H9 (cell line): ENCODE data around the gene SESTD1. TPM values are rescaled to one million over a fixed set of nuclear protein-coding genes. Genes with fewer than 3 reads are reported as not detected.
A peak's percentile ranks its signal among the peaks of the same experiment; 100 is the strongest.

ENCODE experiments used
- DNase-seq: peaks from one replicate; pipeline ENCODE4 v3.0.0-alpha.2; 2017
- H2AFZ ChIP-seq: one replicate; pipeline ENCODE4 v1.6.1; 2013; ENCODE audit warnings: mild to moderate bottlenecking, low read length, control low read depth, moderate library complexity
- H2AK5ac ChIP-seq: 2 replicates; pipeline ENCODE4 v1.6.1; 2013; ENCODE audit warnings: low read length, control low read depth, mixed read lengths; ENCODE audit not compliant: insufficient read length
- H2BK120ac ChIP-seq: one replicate; pipeline ENCODE4 v1.6.1; 2013; ENCODE audit warnings: low read depth, mild to moderate bottlenecking, low read length, control low read depth, inconsistent platforms; ENCODE audit not compliant: poor library complexity, severe bottlenecking
- H2BK12ac ChIP-seq: 2 replicates; pipeline ENCODE4 v1.6.1; 2013; ENCODE audit warnings: low read length, control low read depth, mixed read lengths, low read depth; ENCODE audit not compliant: insufficient read length
- H2BK15ac ChIP-seq: 2 replicates; pipeline ENCODE4 v1.6.1; 2013; ENCODE audit warnings: low read depth, low read length, control low read depth
- H2BK20ac ChIP-seq: one replicate; pipeline ENCODE4 v1.6.1; 2013; ENCODE audit warnings: low read depth, mild to moderate bottlenecking, low read length, control low read depth, inconsistent platforms; ENCODE audit not compliant: poor library complexity, severe bottlenecking
- H2BK5ac ChIP-seq: 2 replicates; pipeline ENCODE4 v1.6.1; 2013; ENCODE audit warnings: low read length, control low read depth, mixed read lengths; ENCODE audit not compliant: insufficient read length
- H3K14ac ChIP-seq: 2 replicates; pipeline ENCODE4 v1.6.1; 2013; ENCODE audit warnings: low read length, control low read depth; ENCODE audit not compliant: insufficient read depth
- H3K18ac ChIP-seq: 2 replicates; pipeline ENCODE4 v1.6.1; 2013; ENCODE audit warnings: low read depth, mild to moderate bottlenecking, mixed read lengths, low read length, control low read depth; ENCODE audit not compliant: insufficient read length
- H3K23ac ChIP-seq: 2 replicates; pipeline ENCODE4 v1.6.1; 2013; ENCODE audit warnings: low read length, control low read depth, mixed read lengths, low read depth; ENCODE audit not compliant: insufficient read length
- H3K23me2 ChIP-seq: 2 replicates; pipeline ENCODE4 v1.6.1; 2013; ENCODE audit warnings: low read depth, mild to moderate bottlenecking, mixed read lengths, low read length, control low read depth; ENCODE audit not compliant: insufficient read length, poor library complexity, severe bottlenecking
- H3K27ac ChIP-seq: 2 replicates; pipeline ENCODE4 v1.5.1; 2013; ENCODE audit warnings: low read length, control low read depth, mixed read lengths, low read depth; ENCODE audit not compliant: insufficient read length
- H3K27me3 ChIP-seq: 2 replicates; pipeline ENCODE4 v1.6.1; 2013; ENCODE audit warnings: low read length, control low read depth, inconsistent platforms; ENCODE audit not compliant: insufficient read depth
- H3K4ac ChIP-seq: 2 replicates; pipeline ENCODE4 v1.6.1; 2013; ENCODE audit warnings: low read depth, mild to moderate bottlenecking, control low read depth, inconsistent platforms, low read length, moderate library complexity
- H3K4me1 ChIP-seq: 2 replicates; pipeline ENCODE4 v1.6.1; 2013; ENCODE audit warnings: low read length, control low read depth, inconsistent platforms; ENCODE audit not compliant: insufficient read depth
- H3K4me2 ChIP-seq: 2 replicates; pipeline ENCODE4 v1.6.1; 2013; ENCODE audit warnings: low read length, control low read depth, mixed read lengths; ENCODE audit not compliant: insufficient read length, insufficient read depth
- H3K56ac ChIP-seq: 2 replicates; pipeline ENCODE4 v1.6.1; 2013; ENCODE audit warnings: low read depth, mild to moderate bottlenecking, mixed read lengths, low read length, control low read depth; ENCODE audit not compliant: insufficient read length
- H3K79me1 ChIP-seq: 2 replicates; pipeline ENCODE4 v1.6.1; 2013; ENCODE audit warnings: low read depth, mild to moderate bottlenecking, moderate library complexity, low read length, control low read depth, inconsistent platforms; ENCODE audit not compliant: insufficient read depth, poor library complexity, severe bottlenecking
- H3K79me2 ChIP-seq: 2 replicates; pipeline ENCODE4 v1.6.1; 2013; ENCODE audit warnings: low read length, control low read depth, inconsistent platforms; ENCODE audit not compliant: insufficient read depth
- H3K9ac ChIP-seq: 2 replicates; pipeline ENCODE4 v1.6.1; 2013; ENCODE audit warnings: low read length, control low read depth, mixed read lengths; ENCODE audit not compliant: insufficient read length; ENCODE audit errors: extremely low read depth
- H3K9me3 ChIP-seq: one replicate; pipeline ENCODE4 v1.6.1; 2013; ENCODE audit warnings: low read depth, low read length, inconsistent platforms; ENCODE audit not compliant: control insufficient read depth
- H3T11ph ChIP-seq: one replicate; pipeline ENCODE4 v1.6.1; 2013; ENCODE audit warnings: mild to moderate bottlenecking, low read length, control low read depth, inconsistent platforms
- H4K20me1 ChIP-seq: one replicate; pipeline ENCODE4 v1.6.1; 2013; ENCODE audit not compliant: control insufficient read depth, insufficient read length, insufficient read depth
- H4K5ac ChIP-seq: 2 replicates; pipeline ENCODE4 v1.6.1; 2013; ENCODE audit warnings: low read depth, mild to moderate bottlenecking, mixed read lengths, low read length, control low read depth; ENCODE audit not compliant: insufficient read length
- H4K8ac ChIP-seq: replicated peaks from 2 replicates; pipeline ENCODE4 v1.6.1; 2013; ENCODE audit warnings: low read length, control low read depth, mixed read lengths, low read depth; ENCODE audit not compliant: insufficient read length
- H4K91ac ChIP-seq: 2 replicates; pipeline ENCODE4 v1.6.1; 2013; ENCODE audit warnings: low read depth, mild to moderate bottlenecking, moderate library complexity, mixed read lengths, low read length, control low read depth; ENCODE audit not compliant: insufficient read length
- H3K27ac Mint-ChIP-seq, 3 experiments: 2 replicates in 2 of 3; 3 replicates in 1 of 3; pipeline ENCODE4 v1.8.0; 2020 to 2021; ENCODE audit warnings: mixed read lengths in 3 of 3, mild to moderate bottlenecking in 1 of 3, moderate library complexity in 1 of 3
- H3K27me3 Mint-ChIP-seq: 2 replicates; pipeline ENCODE4 v1.8.0; 2021; ENCODE audit warnings: low read depth, mild to moderate bottlenecking, moderate library complexity, mixed read lengths
- H3K36me3 Mint-ChIP-seq, 3 experiments: 2 replicates in 2 of 3; 3 replicates in 1 of 3; pipeline ENCODE4 v1.8.0; 2020 to 2021; ENCODE audit warnings: low read depth in 3 of 3, mixed read lengths in 3 of 3; ENCODE audit not compliant: insufficient read depth in 1 of 3
- H3K4me1 Mint-ChIP-seq, 2 experiments: 2 replicates each; pipeline ENCODE4 v1.8.0; 2020; ENCODE audit warnings: mixed read lengths in 2 of 2
- H3K4me3 Mint-ChIP-seq, 2 experiments: 2 replicates in 1 of 2; 3 replicates in 1 of 2; pipeline ENCODE4 v1.8.0; 2020 to 2021; ENCODE audit warnings: mild to moderate bottlenecking in 2 of 2, mixed read lengths in 2 of 2, moderate library complexity in 1 of 2
- H3K9me3 Mint-ChIP-seq, 2 experiments: 2 replicates in 1 of 2; 3 replicates in 1 of 2; pipeline ENCODE4 v1.8.0; 2020; ENCODE audit warnings: mild to moderate bottlenecking in 2 of 2, mixed read lengths in 2 of 2, moderate library complexity in 1 of 2
- WGBS: extraction: QIAGEN DNeasy Blood & Tissue Kit; methylation state at CpG from one replicate; pipeline ENCODE4 v1.1.7; 2013; ENCODE audit warnings: missing lambda C conversion rate, low lambda C conversion rate, mixed read lengths; ENCODE audit not compliant: insufficient read length; ENCODE audit errors: extremely low coverage; 5-methylcytosine and 5-hydroxymethylcytosine counted together
- total RNA-seq: library from RNA; stranded (reverse); gene quantifications from 2 replicates; pipeline ENCODE4 v1.2.1, GENCODE V29; 2021
- TF ChIP-seq, protein P1 (sequence below): fragments of 200-600 bp; sonication (generic); conservative IDR thresholded peaks from 3 replicates; pipeline ENCODE4 v1.8.0; 2021; ENCODE audit warnings: antibody characterized with exemption, mild to moderate bottlenecking

SESTD1 gene
- total RNA-seq, 1 experiment from 2014 or later = 44.4 TPM

DNA sequence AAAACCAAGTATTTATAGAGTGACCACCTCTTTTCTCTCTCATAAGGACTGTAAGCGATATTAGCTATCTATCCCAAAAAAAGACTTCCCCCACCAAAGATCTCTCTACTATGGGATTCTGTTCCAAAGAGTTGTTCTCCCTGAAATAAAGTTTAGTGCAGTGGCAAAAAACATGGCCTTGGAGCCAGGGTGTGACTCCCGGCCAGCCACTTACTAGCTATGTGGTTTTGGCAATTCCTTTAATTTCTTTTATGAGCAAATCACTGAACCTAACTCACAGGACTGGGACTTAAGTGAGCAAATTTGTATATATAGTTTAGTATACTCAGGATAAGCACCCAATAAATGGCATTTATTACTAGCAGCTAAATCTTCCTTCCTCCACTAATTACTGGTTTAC is 42.6 kb downstream of the SESTD1 start:
- Mint-ChIP-seq H3K27me3 (no peaks in the 10 kb centered on the region), H3K4me3 (no peak overlapping the region), H3K9me3 (peaks cover 8% of the 10 kb centered on the region in 2 experiments; a peak in 3 of 5 replicates), H3K4me1 (peaks cover 13 to 15% of the 10 kb centered on the region in 2 experiments), H3K36me3 (peaks cover 2 to 8% (median 7%) of the 10 kb centered on the region in 3 experiments; a peak in 4 of 7 replicates), H3K27ac (0 out of 7 replicates have a peak overlapping the region, but pooled peaks of 1 of the 3 experiments have one; percentile 18)
- Histone ChIP-seq H3K4ac (no peak overlapping the region), H4K91ac (no peak overlapping the region), H4K5ac (no peak overlapping the region), H2BK5ac (no peak overlapping the region), H3K4me1 (no peaks in the 10 kb centered on the region; the same call in 1 of the 2 replicates), H2BK12ac (no peak overlapping the region), H2BK15ac (no peak overlapping the region), H4K20me1 (no peaks in the 10 kb centered on the region), H3K23me2 (no peaks in the 10 kb centered on the region), H2BK120ac (no peak overlapping the region), H3K9me3 (no peaks in the 10 kb centered on the region), H2AFZ (no peak overlapping the region), H4K8ac (no peak overlapping the region), H3K14ac (no peak overlapping the region), H3K79me2 (no peaks in the 10 kb centered on the region; the same call in 1 of the 2 replicates), H3K9ac (no peak overlapping the region), H2AK5ac (no peak overlapping the region), H2BK20ac (no peak overlapping the region), H3K23ac (no peak overlapping the region), H3K4me2 (no peak overlapping the region), H3K56ac (no peak overlapping the region), H3K27ac (no peak overlapping the region), H3K18ac (no peak overlapping the region), H3K79me1 (no peaks in the 10 kb centered on the region), H3T11ph (no peak overlapping the region), H3K27me3 (no peaks in the 10 kb centered on the region)
- TF ChIP-seq, protein P1, sequence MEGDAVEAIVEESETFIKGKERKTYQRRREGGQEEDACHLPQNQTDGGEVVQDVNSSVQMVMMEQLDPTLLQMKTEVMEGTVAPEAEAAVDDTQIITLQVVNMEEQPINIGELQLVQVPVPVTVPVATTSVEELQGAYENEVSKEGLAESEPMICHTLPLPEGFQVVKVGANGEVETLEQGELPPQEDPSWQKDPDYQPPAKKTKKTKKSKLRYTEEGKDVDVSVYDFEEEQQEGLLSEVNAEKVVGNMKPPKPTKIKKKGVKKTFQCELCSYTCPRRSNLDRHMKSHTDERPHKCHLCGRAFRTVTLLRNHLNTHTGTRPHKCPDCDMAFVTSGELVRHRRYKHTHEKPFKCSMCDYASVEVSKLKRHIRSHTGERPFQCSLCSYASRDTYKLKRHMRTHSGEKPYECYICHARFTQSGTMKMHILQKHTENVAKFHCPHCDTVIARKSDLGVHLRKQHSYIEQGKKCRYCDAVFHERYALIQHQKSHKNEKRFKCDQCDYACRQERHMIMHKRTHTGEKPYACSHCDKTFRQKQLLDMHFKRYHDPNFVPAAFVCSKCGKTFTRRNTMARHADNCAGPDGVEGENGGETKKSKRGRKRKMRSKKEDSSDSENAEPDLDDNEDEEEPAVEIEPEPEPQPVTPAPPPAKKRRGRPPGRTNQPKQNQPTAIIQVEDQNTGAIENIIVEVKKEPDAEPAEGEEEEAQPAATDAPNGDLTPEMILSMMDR = no peak
- whole genome bisulfite sequencing = no CpG with 5 or more reads among the region's 2 CpGs
- no peak for DNase-seq
